Neural progenitor cell (in vitro differentiated cells): ENCODE data around the gene VSIG10. TPM values are rescaled to one million over a fixed set of nuclear protein-coding genes. Genes with fewer than 3 reads are reported as not detected.

Experiments
- DNase-seq: peaks from one replicate; pipeline ENCODE4 v3.0.0-alpha.2; 2016; ENCODE audit warnings: low spot score
- H2AFZ ChIP-seq: fragments of 200-600 bp; sonication (generic); replicated peaks from 2 replicates; pipeline ENCODE4 v1.6.1; 2016; ENCODE audit warnings: antibody characterized with exemption
- H3F3A ChIP-seq: fragments of 200-600 bp; sonication (generic); 2 replicates; pipeline ENCODE4 v1.6.1; 2016; ENCODE audit warnings: antibody characterized with exemption, low read depth
- H3K27ac ChIP-seq: fragments of 200-600 bp; sonication (generic); 2 replicates; pipeline ENCODE4 v1.5.1; 2016; ENCODE audit warnings: mild to moderate bottlenecking
- H3K27me3 ChIP-seq: fragments of 200-600 bp; sonication (generic); 2 replicates; pipeline ENCODE4 v1.6.1; 2016; ENCODE audit warnings: mild to moderate bottlenecking, moderate library complexity
- H3K36me3 ChIP-seq: fragments of 200-600 bp; sonication (generic); 2 replicates; pipeline ENCODE4 v1.5.1; 2016
- H3K4me1 ChIP-seq: fragments of 200-600 bp; sonication (generic); 2 replicates; pipeline ENCODE4 v1.6.1; 2016; ENCODE audit warnings: mixed run types
- H3K4me2 ChIP-seq: fragments of 200-600 bp; sonication (generic); 2 replicates; pipeline ENCODE4 v1.6.1; 2016
- H3K4me3 ChIP-seq: fragments of 200-600 bp; sonication (generic); 2 replicates; pipeline ENCODE4 v1.5.1; 2016
- H3K79me2 ChIP-seq: fragments of 200-600 bp; sonication (generic); 2 replicates; pipeline ENCODE4 v1.6.1; 2016; ENCODE audit warnings: low read depth
- H3K9ac ChIP-seq: fragments of 200-600 bp; sonication (generic); 2 replicates; pipeline ENCODE4 v1.6.1; 2016
- H3K9me3 ChIP-seq: fragments of 200-600 bp; sonication (generic); 2 replicates; pipeline ENCODE4 v1.5.1; 2016; ENCODE audit warnings: low read depth
- H4K20me1 ChIP-seq: fragments of 200-600 bp; sonication (generic); 2 replicates; pipeline ENCODE4 v1.6.1; 2016; ENCODE audit warnings: low read depth
- H3K27ac Mint-ChIP-seq: 3 replicates; pipeline ENCODE4 v1.8.0; 2021; ENCODE audit warnings: mixed read lengths
- H3K27me3 Mint-ChIP-seq: 2 replicates; pipeline ENCODE4 v1.8.0; 2022; ENCODE audit warnings: low read depth, mild to moderate bottlenecking, inconsistent platforms, moderate library complexity, mixed read lengths; ENCODE audit not compliant: insufficient read depth
- H3K36me3 Mint-ChIP-seq: 3 replicates; pipeline ENCODE4 v1.8.0; 2021; ENCODE audit warnings: mixed read lengths
- H3K4me1 Mint-ChIP-seq: 3 replicates; pipeline ENCODE4 v1.8.0; 2021; ENCODE audit warnings: mixed read lengths
- H3K4me3 Mint-ChIP-seq: 3 replicates; pipeline ENCODE4 v1.8.0; 2021; ENCODE audit warnings: mild to moderate bottlenecking, moderate library complexity, mixed read lengths
- H3K9me3 Mint-ChIP-seq: 3 replicates; pipeline ENCODE4 v1.8.0; 2020; ENCODE audit warnings: mixed read lengths
- CTCF ChIP-seq: fragments of 200-600 bp; sonication (generic); IDR thresholded peaks from 2 replicates; pipeline ENCODE4 v1.5.1; 2017; ENCODE audit warnings: antibody characterized with exemption, mild to moderate bottlenecking
- EZH2 ChIP-seq: fragments of 200-600 bp; sonication (generic); IDR thresholded peaks from 2 replicates; pipeline ENCODE4 v1.6.1; 2017; ENCODE audit warnings: antibody characterized with exemption, mild to moderate bottlenecking, moderate library complexity
- EZH2phosphoT487 ChIP-seq: fragments of 200-600 bp; sonication (generic); IDR thresholded peaks from 2 replicates; pipeline ENCODE4 v1.6.1; 2017; ENCODE audit warnings: antibody characterized with exemption
- total RNA-seq: library from RNA; depleted of rRNA; stranded (reverse); fragments of >200 nt; gene quantifications from 2 replicates; pipeline ENCODE4 v1.2.3, GENCODE V29; 2015; ENCODE audit warnings: low replicate concordance

The VSIG10 gene
- total RNA-seq, 1 donor from 2014 or later, result 22.6 TPM

DNA sequence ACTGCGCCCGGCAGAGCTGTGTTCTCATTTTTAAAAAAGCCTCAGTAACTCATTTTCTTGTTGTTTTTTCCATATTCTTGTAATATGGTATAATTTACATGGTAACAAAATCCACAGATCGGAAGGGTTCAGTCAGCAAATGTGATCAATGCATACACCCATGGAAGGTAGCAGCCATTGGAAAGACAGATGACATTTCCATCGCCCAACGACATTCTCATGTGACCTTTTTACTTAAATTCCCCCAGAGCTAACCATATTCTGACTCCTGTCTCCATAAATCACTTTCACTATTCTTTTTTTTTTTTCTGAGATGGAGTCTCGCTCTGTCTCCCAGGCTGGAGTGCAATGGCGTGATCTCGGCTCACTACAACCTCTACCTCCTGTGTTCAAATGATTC is 37.0 kb upstream of the VSIG10 start:
- no peak overlapping the region for H3K9ac ChIP-seq
- no peak overlapping the region for H3K27ac ChIP-seq
- peaks cover 19% of the 10 kb centered on the region for H4K20me1 ChIP-seq
- H3K4me3 ChIP-seq, result no peak overlapping the region
- H3K27ac Mint-ChIP-seq, result no peak overlapping the region
- peaks cover 6% of the 10 kb centered on the region for H3K27me3 Mint-ChIP-seq
- H3K4me3 Mint-ChIP-seq, result no peak overlapping the region
- no peaks in the 10 kb centered on the region for H3K9me3 Mint-ChIP-seq
- H3K4me1 Mint-ChIP-seq, result peaks cover 7% of the 10 kb centered on the region
- no peak overlapping the region for H2AFZ ChIP-seq
- no peak for DNase-seq
- H3F3A ChIP-seq, result no peaks in the 10 kb centered on the region
- H3K36me3 Mint-ChIP-seq, result peaks cover 40% of the 10 kb centered on the region
- no peaks in the 10 kb centered on the region for H3K4me1 ChIP-seq
- H3K4me2 ChIP-seq, result no peak overlapping the region
- H3K79me2 ChIP-seq, result peaks cover 29% of the 10 kb centered on the region
- H3K36me3 ChIP-seq, result peaks cover 7% of the 10 kb centered on the region
- no peaks in the 10 kb centered on the region for H3K27me3 ChIP-seq
- H3K9me3 ChIP-seq, result no peaks in the 10 kb centered on the region
- no peak for TF ChIP-seq CTCF
- no peak for TF ChIP-seq EZH2phosphoT487
- TF ChIP-seq EZH2, result no peak

DNA sequence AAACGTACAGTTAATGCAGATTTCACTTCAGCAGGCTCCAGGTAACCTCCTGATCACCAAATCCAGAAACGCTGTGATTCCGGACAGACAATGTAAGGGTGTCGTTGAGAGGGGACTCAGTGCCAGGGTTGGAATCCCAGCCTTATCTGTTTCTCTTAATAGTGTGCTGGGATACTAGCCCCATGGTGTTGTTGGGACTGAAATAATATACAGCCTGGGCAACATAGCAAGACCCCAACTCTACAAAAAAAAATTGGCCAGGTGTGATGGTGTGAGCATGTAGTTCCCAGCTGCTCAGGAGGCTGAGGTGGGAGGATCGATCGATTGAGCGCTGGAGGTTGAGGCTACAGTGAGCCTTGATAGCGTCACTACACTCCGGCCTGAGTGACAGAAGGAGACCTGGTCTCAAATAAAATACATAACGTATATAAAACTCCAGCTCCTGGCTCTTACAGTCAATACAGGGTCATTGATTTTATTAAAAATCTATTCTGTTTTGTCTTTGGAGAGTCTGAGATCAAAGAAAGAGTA is 33.4 kb upstream of the VSIG10 start:
- peaks cover 19% of the 10 kb centered on the region for H4K20me1 ChIP-seq
- TF ChIP-seq EZH2 (no peak), CTCF (no peak), EZH2phosphoT487 (no peak)
- no peaks in the 10 kb centered on the region for H3K36me3 ChIP-seq
- H3F3A ChIP-seq, result no peaks in the 10 kb centered on the region
- peak overlapping the region; percentile 89 for H3K4me2 ChIP-seq
- no peak overlapping the region for H3K27ac Mint-ChIP-seq
- no peaks in the 10 kb centered on the region for H3K9me3 Mint-ChIP-seq
- H3K27me3 ChIP-seq, result no peaks in the 10 kb centered on the region
- H3K4me1 ChIP-seq, result no peaks in the 10 kb centered on the region
- DNase-seq, result no peak
- H3K27ac ChIP-seq, result no peak overlapping the region
- peak overlapping the region; percentile 69 for H3K4me3 ChIP-seq
- peak overlapping the region; percentile 88 for H3K4me3 Mint-ChIP-seq
- H3K27me3 Mint-ChIP-seq, result peaks cover 6% of the 10 kb centered on the region
- H3K9me3 ChIP-seq, result no peaks in the 10 kb centered on the region
- peaks cover 22% of the 10 kb centered on the region for H3K36me3 Mint-ChIP-seq
- peaks cover 35% of the 10 kb centered on the region for H3K79me2 ChIP-seq
- no peak overlapping the region for H2AFZ ChIP-seq
- H3K9ac ChIP-seq, result peak overlapping the region; percentile 71
- H3K4me1 Mint-ChIP-seq, result peaks cover 14% of the 10 kb centered on the region

GRCh38 chr12:118136559-118137003 is 32.8 kb upstream of the VSIG10 start:
- Histone ChIP-seq H3K4me2 (peak overlapping the region; percentile 89), H3K27ac (no peak overlapping the region), H3K4me1 (no peaks in the 10 kb centered on the region), H3K27me3 (no peaks in the 10 kb centered on the region), H3K9ac (peak overlapping the region; percentile 71), H3K79me2 (peaks cover 35% of the 10 kb centered on the region), H3F3A (no peaks in the 10 kb centered on the region), H3K9me3 (no peaks in the 10 kb centered on the region), H2AFZ (peak overlapping the region; percentile 68), H4K20me1 (peaks cover 19% of the 10 kb centered on the region), H3K36me3 (no peaks in the 10 kb centered on the region), H3K4me3 (peak overlapping the region; percentile 69)
- no peaks in the 10 kb centered on the region for H3K9me3 Mint-ChIP-seq
- DNase-seq, result peak; percentile 68
- TF ChIP-seq EZH2phosphoT487 (no peak), EZH2 (no peak), CTCF (no peak)
- H3K36me3 Mint-ChIP-seq, result peaks cover 19% of the 10 kb centered on the region
- H3K27me3 Mint-ChIP-seq, result peaks cover 6% of the 10 kb centered on the region
- H3K4me3 Mint-ChIP-seq, result peak overlapping the region; percentile 88
- peak overlapping the region; percentile 86 for H3K27ac Mint-ChIP-seq
- H3K4me1 Mint-ChIP-seq, result peaks cover 18% of the 10 kb centered on the region
